ENCODE data around the gene DST.

DNA sequence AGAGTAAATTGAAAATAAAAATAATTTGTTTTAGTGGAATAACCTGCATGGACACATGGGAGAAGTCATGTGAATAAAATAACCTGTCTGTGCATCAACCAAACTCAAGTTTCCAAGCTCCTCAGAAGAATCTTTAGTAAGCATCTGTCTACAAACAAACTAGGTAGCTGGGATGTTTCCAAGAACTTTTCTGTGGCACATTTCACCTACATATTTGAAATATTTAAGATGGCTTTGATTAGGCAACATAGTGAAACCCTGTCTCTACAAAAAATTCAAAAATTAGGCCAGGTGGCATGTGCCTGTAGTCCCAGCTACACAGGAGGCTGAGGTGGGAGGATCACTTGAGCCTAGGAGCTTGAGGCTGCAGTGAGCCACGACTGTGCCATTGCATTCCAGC lies 168.2 kb downstream of the DST start:
- TF ChIP-seq TAF1 (IDR thresholded peaks at IDR 0.05; ENCODE audit: borderline replicate concordance, low read depth, low read length) = no peak
- no peak for TF ChIP-seq YY1 (IDR thresholded peaks at IDR 0.05; ENCODE audit: low read depth)
- TF ChIP-seq, protein P1, sequence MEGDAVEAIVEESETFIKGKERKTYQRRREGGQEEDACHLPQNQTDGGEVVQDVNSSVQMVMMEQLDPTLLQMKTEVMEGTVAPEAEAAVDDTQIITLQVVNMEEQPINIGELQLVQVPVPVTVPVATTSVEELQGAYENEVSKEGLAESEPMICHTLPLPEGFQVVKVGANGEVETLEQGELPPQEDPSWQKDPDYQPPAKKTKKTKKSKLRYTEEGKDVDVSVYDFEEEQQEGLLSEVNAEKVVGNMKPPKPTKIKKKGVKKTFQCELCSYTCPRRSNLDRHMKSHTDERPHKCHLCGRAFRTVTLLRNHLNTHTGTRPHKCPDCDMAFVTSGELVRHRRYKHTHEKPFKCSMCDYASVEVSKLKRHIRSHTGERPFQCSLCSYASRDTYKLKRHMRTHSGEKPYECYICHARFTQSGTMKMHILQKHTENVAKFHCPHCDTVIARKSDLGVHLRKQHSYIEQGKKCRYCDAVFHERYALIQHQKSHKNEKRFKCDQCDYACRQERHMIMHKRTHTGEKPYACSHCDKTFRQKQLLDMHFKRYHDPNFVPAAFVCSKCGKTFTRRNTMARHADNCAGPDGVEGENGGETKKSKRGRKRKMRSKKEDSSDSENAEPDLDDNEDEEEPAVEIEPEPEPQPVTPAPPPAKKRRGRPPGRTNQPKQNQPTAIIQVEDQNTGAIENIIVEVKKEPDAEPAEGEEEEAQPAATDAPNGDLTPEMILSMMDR (IDR thresholded peaks at IDR 0.05) = no peak
- TF ChIP-seq RFX5 (IDR thresholded peaks at IDR 0.05; ENCODE audit: low read length) = no peak
- TF ChIP-seq SIN3A (IDR thresholded peaks at IDR 0.05; ENCODE audit: borderline replicate concordance, low read depth, low read length) = no peak
- TF ChIP-seq, protein P2, sequence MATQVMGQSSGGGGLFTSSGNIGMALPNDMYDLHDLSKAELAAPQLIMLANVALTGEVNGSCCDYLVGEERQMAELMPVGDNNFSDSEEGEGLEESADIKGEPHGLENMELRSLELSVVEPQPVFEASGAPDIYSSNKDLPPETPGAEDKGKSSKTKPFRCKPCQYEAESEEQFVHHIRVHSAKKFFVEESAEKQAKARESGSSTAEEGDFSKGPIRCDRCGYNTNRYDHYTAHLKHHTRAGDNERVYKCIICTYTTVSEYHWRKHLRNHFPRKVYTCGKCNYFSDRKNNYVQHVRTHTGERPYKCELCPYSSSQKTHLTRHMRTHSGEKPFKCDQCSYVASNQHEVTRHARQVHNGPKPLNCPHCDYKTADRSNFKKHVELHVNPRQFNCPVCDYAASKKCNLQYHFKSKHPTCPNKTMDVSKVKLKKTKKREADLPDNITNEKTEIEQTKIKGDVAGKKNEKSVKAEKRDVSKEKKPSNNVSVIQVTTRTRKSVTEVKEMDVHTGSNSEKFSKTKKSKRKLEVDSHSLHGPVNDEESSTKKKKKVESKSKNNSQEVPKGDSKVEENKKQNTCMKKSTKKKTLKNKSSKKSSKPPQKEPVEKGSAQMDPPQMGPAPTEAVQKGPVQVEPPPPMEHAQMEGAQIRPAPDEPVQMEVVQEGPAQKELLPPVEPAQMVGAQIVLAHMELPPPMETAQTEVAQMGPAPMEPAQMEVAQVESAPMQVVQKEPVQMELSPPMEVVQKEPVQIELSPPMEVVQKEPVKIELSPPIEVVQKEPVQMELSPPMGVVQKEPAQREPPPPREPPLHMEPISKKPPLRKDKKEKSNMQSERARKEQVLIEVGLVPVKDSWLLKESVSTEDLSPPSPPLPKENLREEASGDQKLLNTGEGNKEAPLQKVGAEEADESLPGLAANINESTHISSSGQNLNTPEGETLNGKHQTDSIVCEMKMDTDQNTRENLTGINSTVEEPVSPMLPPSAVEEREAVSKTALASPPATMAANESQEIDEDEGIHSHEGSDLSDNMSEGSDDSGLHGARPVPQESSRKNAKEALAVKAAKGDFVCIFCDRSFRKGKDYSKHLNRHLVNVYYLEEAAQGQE (IDR thresholded peaks at IDR 0.05; ENCODE audit: low read depth, low read length) = no peak
- TF ChIP-seq, protein P3, sequence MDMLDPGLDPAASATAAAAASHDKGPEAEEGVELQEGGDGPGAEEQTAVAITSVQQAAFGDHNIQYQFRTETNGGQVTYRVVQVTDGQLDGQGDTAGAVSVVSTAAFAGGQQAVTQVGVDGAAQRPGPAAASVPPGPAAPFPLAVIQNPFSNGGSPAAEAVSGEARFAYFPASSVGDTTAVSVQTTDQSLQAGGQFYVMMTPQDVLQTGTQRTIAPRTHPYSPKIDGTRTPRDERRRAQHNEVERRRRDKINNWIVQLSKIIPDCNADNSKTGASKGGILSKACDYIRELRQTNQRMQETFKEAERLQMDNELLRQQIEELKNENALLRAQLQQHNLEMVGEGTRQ (IDR thresholded peaks at IDR 0.05; ENCODE audit: borderline replicate concordance, low read depth, low read length) = no peak
- TF ChIP-seq, protein P4, sequence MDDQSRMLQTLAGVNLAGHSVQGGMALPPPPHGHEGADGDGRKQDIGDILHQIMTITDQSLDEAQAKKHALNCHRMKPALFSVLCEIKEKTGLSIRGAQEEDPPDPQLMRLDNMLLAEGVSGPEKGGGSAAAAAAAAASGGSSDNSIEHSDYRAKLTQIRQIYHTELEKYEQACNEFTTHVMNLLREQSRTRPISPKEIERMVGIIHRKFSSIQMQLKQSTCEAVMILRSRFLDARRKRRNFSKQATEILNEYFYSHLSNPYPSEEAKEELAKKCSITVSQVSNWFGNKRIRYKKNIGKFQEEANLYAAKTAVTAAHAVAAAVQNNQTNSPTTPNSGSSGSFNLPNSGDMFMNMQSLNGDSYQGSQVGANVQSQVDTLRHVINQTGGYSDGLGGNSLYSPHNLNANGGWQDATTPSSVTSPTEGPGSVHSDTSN (IDR thresholded peaks at IDR 0.05) = no peak

Data from SK-N-SH (cell line).